IPS DF 4.7 (cell line): ENCODE measurements around the gene MRAP.
"Not testable (repeated sequence)": the region's sequence is repeated elsewhere in the genome, so short reads cannot be mapped to it uniquely, and the experiment has no call there.

Experiments used
- DNase-seq: peaks from one replicate; pipeline ENCODE4 v3.0.0-alpha.2; 2013; ENCODE audit warnings: low spot score; ENCODE audit errors: extremely low read depth

The MRAP gene

GRCh38 chr21:32299695-32300094 lies 1.0 kb downstream of the MRAP start:
- DNase-seq: no peak

DNA sequence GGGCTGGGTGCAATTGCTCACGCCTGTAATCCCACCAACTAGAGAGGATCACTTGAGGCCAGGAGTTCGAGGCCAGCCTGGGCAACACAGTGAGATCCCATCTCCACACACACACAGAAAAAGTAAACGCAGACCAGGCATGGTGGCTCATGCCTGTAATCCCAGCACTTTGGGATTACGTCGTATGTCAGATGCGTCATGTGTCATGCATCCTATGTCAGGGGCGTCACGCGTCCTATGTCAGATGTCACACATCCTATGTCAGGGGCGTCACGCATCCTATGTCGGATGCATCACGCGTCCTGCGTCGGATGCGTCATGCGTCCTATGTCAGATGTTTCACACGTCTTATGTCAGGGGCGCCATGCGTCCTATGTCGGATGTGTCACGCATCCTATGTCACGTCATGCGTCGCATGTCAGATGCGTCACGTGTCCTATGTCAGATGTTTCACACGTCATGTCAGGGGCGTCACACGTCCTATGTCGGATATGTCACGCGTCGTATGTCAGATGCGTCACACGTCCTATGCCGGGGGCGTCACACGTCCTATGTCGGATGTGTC lies 1.5 kb downstream of the MRAP start:
- DNase-seq: no peak

GRCh38 chr21:32301596-32301995 lies 2.9 kb downstream of the MRAP start:
- DNase-seq: no peak

DNA sequence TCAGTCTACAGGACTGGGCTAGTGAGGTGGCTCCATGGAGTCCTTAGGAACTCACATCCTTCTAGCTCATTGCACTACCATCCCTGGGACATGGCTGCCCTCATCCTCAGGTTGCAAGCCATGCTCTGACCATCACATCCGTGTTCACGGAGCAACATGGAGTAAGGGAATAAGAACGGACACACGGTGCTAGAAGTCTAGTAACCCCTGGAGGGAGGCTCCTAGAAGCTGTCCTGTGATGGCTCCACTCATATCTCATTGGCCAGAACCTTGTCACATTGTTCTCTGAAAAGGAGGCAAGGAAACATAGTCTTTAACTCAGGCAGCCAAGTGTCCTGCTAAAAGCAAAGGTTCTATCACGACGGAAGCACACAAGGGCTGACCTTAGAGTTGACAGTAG lies 3.9 kb downstream of the MRAP start:
- no peak for DNase-seq

GRCh38 chr21:32303385-32303784 lies 4.7 kb downstream of the MRAP start:
- DNase-seq: no peak

DNA sequence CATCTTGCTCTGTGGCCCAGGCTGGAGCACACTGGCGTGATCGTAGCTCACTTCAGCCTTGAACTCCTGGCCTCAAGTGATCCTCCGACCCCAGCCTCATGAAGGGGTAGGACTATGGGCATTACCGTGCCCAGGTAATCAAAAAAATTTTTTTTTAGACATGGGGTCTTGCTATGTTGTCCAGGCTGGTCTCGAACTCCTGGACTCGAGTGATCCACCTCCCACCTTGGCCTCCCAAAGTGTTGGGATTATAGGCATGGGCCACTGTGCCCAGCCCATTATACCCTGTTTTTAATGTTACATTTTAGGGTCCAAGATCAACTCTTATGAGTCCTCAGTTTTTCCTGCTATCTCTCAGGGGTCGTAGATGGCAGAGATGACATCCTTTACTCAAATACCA lies 6.3 kb downstream of the MRAP start:
- DNase-seq: no peak

DNA sequence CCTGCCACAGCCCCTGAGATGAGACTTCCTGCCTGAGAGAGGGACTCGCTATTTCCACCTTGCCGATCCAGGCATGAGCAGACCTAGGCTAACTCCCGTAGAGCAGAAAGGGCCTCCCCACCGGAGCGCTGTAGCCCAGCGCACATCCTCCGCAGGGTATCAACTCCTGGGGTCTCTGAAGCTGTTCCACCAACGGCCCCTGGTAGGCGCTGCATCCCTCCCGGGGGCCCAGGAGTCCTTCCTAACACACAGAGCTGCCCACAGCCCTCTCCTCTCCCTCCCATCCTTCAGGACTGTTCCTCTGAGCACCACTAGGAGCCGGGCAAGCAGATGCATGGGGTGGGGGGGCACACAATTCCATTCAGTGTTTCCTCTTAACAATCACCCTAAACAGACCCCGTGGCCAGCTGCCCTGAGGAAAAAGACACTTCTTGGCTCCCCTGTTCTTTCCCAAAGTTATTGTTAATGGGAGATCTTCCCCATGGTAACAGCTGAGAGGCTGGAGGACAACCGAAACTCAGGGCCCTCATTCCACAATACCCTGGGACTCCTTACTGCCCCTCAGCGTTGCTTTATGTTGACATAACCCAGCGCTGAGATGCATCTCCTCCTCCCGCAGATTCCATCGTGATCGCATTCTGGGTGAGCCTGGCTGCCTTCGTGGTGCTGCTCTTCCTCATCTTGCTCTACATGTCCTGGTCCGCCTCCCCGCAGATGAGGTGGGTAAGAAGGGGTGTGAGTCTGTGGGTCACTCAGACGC lies 7.5 kb downstream of the MRAP start:
- DNase-seq: peak; percentile 60

DNA sequence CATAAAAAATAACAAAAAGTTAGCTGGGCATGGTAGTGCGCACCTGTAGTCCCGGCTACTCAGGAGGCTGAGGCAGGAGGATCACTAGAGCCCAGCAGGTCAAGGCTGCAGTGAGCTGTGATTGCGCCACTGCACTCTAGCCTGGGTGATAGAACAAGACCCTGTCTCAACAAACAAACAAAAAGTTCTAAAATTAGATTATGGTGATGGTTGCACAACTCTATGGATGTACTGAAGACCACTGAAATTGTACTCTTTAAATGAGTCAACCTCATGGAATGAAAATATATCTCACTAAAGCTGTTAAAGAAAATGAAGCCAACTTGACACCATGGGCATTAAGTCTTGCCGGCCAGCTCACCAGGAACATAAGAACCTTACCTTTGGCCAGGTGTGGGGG lies 9.1 kb downstream of the MRAP start:
- no peak for DNase-seq

- DNase-seq: no peak
Measured at GRCh38 chr21:32308696-32309095, 10.0 kb downstream of the MRAP start.

DNA sequence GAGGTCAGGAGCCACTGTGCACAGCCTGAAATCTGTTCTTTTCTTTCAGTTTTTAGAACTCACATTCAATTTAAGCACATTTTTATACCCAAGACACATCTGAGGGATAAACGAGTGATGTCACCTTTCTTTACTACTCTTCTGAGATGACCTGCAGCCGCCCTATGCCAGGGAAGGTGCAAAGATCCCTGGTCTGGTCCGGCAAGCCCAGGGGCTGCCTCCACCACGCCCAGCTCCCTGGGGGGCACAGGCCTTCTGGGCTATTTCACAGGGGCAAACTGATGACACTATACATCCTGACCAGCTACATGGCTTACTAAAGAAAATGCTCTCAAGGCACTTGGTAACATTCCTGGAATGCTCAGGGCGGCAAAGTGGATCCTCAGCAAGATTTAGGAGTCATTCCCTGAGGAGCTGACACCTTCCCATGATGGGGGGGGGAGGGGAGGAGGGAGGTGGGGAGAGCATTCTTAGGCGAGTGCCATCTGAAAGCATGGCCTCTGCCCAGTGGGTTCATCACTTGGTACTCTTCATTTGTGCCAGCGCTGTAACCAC lies 11.3 kb downstream of the MRAP start:
- no peak for DNase-seq

GRCh38 chr21:32310976-32311375 lies 12.3 kb downstream of the MRAP start:
- not testable (repeated sequence) for DNase-seq

DNA sequence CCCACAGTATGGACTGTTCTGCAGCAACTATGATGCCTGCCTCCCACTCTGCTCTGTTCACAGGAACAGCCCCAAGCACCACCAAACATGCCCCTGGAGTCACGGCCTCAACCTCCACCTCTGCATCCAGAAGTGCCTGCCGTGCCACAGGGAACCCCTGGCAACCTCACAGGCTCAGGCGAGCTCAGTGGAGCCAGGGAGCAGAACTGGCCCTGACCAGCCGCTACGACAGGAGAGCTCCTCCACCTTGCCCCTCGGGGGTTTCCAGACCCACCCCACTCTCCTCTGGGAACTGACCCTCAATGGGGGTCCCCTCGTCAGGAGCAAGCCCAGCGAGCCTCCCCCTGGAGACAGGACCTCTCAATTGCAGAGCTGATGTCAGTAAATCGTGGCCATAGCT lies 13.0 kb downstream of the MRAP start:
- DNase-seq: no peak

- DNase-seq: no peak
Measured at GRCh38 chr21:32312326-32312725, 13.7 kb downstream of the MRAP start.

DNA sequence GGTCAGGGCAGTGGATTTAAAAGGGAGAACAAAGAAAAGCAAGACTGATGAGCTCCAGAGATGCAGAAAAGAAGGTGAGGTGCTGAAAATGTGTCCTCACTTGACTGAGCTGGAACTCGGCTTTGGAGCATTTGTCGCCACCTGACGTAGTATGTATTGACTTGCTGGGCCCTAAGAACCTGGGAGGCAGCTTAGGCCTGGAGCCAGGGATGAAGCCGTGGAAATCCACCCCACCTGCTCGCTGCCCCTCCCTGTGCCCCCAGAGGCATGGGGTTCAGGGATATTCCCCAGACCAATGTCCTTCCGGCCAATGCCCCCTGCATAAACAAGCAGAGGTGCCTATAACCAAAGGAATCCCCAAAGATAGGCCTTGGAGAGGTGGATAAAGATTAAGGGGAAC lies 14.3 kb downstream of the MRAP start:
- DNase-seq: no peak

DNA sequence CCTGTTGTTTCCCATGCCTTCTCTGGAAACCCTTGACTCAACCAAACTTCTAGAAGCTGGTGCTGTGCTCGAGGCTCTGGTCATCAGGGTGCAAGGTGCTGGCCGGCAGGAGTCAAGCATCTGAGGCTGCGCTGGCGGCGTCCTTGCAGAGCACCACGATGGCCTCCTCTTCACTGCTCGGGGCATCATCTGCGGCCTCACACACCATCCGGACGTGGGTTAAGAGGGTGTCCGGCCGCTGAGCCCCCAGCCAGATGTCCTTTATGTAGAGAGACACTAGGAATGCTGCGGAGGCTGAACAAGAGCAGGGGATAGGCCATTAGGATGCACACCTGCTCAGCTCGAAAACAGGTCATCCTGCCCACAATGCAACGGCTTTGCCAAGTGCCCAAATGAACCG lies 16.2 kb downstream of the MRAP start:
- DNase-seq: no peak

DNA sequence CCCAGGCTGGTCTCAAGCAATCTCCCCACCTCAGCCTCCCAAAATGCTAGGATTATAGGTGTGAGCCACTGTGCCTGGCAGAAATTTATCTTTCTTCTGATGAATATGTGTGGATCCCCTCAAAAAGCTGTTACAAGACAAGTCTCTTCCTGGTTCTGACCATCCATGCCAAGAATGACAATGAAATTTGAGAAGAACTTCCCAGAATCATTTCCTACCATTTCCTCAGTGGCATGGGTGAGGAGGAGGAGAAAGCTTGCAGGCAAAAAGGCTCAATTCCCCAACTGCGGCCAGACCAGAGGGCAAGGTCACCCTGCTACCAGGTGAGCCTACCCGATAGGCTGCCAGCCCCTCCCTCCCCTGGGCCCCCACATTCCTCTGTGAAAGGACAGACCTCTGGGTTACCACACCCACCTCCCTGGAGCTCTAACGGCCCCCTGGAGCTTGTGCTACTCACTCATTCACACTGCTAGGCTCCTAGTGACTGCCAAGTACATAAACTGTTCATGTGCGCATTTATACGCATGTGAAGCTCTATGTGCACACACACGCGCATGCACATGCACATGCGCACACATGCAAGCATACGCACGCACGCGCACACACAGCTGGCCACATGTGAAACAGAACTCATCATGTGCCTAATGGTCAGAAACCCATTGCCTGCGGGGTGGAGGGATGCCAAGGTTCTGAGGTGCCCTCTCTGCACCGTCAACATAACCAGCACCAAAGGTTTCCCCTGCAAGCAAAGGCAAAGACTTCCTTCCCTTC lies 17.0 kb downstream of the MRAP start:
- no peak for DNase-seq

GRCh38 chr21:32316361-32317215 lies 17.9 kb downstream of the MRAP start:
- no peak for DNase-seq

DNA sequence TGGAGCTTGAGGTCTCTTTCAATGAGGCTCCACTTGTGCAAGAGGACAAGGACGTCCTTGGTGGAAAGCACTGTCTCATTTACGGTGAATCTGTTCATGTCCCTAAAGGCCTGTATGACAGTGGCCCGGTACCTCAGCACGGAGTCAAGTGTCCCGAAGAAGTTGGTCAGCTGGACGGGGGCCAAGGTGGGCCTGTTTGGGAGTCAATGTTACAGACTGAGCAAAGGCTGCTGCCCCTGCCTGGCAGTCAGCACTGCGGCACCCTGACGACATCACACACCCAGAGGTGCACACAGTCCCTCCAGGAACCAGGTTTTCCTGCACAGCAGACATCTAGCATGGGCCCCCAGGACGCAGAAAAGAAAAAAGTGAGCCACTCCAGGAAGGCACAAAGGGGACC lies 19.1 kb downstream of the MRAP start:
- DNase-seq: no peak

GRCh38 chr21:32319012-32319411 lies 20.4 kb downstream of the MRAP start:
- no peak for DNase-seq

DNA sequence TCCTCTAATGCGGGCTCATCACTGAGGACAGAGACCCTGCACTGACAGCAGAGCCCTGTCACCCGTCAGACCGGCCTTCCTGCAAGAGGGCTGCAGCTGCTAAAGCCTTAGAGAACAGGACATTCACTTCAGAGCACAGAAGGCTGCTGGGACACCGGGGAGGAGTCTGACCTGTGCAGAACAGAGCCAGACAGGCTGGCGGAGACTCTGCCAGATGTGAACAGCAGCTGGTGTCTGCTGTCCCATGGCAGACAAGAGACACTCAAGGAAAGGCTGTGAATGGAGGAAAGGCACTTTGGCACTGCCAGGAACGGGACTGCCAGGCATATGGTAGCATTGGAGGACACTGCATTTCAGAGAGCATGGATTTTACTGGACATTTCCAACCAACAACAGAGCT lies 21.4 kb downstream of the MRAP start:
- DNase-seq: no peak

DNA sequence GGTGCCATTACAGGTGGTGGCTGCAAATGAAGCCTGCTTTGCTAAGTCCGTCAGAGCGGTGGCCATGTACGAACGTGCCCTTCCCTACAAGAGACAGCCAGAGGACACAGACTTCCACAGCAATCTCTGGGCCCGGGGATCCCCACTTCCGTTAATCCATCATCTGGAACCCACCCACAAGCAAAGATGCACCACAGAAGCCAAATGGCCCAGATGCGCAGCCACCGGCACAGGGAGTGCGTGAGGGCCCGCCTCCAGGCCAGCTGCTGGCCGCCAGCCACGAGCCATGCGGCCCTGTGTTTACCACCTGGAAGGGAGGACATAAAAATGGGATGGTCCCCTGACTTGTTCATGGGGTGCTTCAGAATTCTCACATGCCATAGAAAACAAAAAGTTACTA lies 22.1 kb downstream of the MRAP start:
- no peak for DNase-seq
